ENCODE measurements around the gene PPCDC.
A peak's percentile ranks its signal among the peaks of the same experiment; 100 is the strongest.

Gene PPCDC

DNA sequence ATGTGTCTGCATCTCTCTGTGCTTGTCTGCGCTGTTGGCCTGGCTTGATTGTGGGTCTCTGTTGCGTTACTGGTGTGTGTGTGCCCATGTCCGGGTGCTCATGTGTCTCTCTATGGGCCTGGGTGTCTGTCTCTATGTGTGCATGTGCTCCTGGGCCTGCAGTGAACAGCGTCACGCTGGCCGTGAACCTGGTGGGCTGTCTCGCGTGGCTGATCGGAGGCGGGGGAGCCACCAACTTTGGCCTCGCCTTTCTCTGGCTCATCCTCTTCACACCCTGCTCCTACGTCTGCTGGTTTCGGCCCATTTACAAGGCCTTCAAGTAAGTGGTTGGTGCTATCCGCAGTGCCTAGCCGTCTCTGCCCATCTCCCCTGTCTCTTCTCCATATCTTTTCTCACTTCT is 7.0 kb upstream of the PPCDC start:
- no peak for DNase-seq (ENCODE audit: low spot score)

DNA sequence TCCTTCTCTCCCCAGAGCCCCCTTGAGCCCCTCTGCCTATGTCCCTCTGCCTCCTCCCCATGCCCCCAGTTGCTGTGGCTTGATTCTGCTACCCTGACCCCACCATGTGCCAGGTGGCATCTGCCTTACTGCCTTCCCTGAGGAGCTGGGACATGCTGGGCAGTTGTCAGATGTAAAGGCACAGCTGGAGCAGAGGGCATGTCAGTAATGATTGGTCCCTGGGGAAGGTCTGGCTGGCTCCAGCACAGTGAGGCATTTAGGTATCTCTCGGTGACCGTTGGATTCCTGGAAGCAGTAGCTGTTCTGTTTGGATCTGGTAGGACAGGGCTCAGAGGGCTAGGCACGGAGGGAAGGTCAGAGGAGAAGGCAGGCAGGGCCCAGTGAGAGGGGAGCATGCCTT is 3.5 kb upstream of the PPCDC start:
- DNase-seq (ENCODE audit: low spot score): no peak

DNA sequence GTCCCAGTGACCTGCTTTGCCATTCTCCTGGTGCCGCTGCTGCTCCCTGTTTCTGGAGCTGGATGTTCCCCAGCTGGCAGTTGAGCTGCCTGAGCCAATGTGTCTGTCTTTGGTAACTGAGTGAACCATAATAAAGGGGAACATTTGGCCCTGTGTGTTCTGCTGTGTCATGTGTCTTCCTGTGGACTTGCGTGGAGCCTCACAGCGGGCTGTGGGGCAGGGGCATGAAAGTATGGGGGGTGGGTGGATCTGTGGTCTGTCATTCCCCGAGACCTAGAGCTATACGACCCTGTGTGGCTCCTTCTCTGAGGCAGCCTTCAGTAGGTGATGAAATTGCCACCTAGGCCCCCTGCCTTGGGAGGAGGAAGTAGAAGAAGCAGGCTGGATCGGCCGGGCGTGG is 2.0 kb upstream of the PPCDC start:
- no peak for DNase-seq (ENCODE audit: low spot score)

DNA sequence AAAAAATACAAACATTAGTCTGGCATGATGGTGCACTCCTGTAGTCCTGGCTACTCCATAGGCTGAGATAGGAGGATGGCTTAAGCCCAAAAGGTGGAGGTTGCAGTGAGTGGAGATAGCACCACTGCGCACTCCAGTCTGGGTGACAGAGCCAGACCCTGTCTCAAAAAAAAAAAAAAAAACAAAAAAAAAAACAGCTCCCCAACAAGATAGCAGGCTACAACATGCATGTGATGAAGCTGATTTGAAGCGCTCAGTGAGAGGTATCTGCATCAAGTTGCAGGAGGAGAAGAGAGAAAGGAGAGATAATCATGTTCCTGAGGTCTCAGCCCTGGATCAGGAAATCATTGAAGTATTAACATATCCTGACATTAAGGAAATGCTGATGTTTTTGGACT is 608 bp upstream of the PPCDC start:
- DNase-seq (ENCODE audit: low spot score): peak; percentile 13

DNA sequence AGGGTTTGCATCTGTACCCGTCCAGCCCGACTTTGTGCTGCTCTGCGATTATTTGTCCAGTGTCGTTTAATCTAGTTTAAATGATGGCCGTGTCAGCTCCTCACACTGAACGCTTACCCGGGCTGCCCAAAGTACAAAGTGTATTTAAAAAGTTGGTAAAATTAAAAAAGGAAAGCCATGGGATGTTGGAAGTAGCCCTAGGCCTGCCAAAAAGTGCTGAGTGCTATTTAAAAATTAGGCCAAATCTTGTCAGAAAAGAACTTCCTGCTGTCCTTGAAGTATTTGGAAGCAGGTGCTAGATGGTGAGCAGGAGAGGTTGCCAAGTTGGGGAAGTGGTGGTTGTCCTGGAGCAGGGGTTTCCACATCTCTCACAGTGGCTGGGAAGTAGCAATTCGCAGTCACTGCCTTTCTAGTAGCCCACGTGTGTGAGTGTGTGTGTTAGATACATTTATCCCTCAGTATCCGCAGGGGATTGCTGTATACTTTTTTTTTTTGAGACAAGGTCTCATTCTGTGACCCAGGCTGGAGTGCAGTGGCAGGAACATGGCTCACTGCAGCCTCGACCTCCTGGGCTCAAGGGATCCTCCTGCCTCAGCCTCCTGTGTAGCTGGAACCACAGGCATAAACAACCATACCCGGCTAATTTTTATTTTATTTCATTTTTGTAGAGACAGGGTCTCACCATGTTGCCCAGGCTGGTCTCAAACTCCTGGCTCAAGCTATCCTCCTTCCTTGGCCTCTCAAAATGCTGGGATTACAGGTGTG is 664 bp downstream of the PPCDC start:
- peak; percentile 60 for DNase-seq (ENCODE audit: low spot score)

DNA sequence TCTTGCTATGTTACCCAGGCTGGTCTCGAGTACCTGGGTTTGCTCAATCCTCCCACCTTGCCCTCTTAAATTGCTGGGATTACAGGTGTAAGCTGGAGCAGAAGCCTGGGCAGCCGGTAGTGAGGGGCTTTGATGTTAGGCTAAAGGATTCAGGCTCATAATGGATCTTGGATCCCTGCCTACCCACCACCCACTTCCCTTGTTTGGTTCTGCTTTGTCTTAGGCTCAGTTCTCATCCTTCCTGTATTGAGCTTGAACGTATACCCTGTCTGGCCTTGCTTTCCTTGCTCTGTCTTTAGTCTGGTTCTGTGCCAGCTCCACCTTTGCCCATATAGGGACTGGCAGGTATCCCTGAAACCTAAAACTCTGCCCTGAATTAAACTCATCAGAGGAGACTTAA is 1.7 kb downstream of the PPCDC start:
- no peak for DNase-seq (ENCODE audit: low spot score)

DNA sequence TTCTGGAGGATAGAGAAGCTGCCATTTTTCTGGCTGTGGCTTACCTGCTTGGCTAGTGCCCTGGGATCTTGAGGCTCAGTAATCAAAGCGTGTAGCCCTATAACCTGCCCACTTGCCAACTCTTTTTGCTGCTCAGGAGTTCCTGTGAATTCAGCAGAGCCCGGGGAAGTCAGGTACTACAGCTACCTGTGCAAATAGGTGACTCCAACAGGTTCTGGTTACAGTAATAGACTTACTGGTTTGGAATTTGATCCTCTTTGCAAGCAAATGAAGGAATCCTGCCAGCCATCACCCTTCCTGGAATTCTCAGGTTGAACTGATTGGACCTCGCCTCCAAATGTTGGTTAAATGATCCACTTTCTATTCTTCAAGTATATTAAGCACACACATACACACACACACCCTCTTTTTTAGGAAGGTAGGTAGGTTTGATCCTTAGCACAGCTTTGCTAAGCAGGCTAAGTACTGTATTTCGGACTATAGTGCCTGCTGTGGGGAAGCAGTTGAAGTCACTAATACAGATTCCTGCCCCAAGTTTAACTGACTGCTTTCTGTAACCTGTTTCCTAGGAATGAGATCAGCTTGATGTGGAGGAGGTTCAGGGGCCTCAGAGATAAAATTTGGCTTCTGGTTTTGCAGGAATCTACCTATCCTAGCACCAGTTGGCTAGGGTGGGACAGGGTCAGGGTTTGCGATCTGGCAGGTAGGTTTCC is 2.3 kb downstream of the PPCDC start:
- no peak for DNase-seq (ENCODE audit: low spot score)

DNA sequence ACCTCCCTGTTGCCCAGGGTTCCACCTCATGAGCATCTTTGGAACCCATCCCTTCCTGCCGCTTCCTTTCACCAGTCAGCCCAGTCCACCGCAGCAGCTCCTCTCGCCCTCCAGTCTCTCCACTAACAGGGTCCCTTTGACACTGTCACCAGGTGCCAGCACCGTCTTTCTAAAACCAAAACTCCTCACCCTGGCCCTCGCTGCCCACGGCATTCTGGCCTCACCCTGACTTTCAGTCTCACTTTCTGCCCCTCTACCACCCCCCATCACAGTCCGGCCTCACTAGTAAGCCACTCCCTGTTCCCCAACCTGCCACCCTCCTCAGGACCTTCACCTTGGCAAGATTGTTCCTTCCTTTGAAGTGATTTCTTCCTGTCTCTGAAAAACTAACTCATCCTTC is 4.2 kb downstream of the PPCDC start:
- no peak for DNase-seq (ENCODE audit: low spot score)

DNA sequence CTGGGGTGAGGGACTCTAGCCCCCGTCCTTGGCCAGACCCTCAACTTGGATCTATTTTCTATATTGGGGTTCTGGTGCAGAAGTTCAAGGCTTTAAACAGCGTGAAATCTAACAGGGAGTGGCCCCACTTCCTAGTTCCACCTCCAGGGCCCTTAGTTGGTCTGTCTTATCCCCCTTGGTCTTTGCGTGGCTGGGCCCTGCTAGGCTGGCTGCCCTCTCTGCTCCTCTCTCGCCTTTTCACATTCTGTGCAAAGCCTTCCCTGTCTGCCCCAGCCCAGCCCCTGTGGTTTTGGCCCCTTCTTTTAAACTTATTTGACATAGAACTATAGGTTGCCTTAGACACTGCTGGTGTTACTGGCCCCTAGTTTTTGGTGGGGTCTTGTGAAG is 5.6 kb downstream of the PPCDC start:
- DNase-seq (ENCODE audit: low spot score): no peak

DNA sequence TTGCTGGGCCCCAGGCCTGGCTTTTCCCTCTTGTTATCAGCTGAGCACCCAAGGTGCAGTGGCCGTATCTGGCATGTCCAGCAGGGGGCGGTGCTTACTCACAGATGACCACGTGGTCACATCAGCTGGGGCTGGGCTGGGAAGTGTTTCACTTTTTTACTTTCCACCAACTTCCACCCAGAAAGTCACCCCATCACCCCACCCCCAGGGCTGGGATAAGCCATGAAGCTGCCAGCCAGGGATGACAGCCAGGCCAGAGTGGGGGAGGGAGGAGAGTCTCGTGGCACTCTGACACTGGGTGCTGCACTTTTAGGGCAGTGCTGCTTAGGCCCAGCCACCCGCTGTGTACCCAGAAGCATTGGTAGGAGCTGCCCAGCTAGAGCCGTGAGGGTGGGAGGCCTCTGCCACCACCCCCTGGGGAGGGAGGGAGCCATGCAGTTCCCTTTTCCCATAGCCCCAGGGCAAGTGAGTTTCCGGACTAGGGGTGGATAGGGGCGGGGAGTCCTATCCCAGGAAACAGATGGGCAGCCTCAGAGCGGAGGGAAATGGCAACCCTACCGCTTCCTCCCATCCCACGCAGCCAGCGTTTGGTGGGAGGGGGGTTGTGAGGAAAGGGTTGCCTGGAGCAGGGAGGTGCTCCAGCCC is 6.1 kb downstream of the PPCDC start:
- peak; percentile 73 for DNase-seq (ENCODE audit: low spot score)

DNA sequence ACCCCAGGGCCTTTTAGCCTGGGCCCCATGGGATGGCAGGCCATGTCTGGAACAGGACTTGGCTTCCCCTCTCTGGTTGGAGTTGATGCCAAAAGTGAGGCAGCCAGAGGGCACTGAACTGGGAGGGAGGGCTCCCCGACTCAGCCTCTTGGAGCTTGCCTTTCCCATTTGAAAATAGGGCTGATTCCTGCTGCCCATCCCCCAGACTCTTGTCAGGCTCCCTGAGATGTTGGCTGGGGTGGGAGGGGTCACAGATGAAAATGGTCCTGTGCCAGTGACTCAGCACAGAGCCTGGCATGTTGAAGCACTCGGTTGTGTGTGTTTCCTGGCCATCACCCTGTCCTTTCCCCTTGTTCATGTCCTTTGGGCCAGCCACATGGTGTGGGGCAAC is 6.6 kb downstream of the PPCDC start:
- no peak for DNase-seq (ENCODE audit: low spot score)

DNA sequence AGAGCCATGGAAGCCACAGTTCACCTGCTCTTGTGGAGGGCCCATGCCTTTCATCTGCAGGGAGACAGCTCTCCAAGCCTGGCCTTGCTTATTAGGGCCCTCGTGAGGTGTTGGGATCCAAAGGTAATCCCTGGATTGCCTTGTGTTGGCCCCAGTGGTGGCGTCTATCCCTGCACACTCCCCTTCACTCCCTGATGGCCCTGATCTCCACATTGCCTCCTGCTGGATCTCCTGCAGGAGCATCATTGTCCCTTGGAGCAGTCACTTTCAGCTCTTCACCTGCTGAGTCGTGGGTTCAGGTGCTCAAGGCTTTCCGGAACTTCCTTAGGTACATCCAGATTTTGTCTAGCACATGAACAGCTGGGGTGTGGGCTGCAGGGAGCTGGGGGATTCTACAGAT is 7.0 kb downstream of the PPCDC start:
- DNase-seq (ENCODE audit: low spot score): no peak

DNA sequence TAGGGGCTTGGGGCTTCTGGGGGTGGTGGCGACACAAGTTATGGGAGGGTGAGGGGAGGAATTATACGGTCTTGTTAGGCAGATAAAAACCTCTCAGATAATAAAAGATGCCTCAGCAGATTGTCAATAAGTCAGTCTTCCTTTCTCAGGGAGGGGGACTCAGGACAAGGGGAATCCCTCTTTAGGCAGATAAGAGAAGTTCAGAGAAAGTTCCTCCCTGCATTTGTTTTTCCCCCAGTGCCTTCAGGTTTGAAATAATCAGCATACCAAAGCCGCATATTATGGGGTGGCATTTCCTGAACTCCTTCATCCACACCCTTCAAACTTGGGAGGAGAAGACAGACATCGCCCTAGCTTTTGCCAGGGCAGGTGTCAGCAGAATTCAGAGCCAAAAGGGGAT is 8.5 kb downstream of the PPCDC start:
- DNase-seq (ENCODE audit: low spot score): no peak

DNA sequence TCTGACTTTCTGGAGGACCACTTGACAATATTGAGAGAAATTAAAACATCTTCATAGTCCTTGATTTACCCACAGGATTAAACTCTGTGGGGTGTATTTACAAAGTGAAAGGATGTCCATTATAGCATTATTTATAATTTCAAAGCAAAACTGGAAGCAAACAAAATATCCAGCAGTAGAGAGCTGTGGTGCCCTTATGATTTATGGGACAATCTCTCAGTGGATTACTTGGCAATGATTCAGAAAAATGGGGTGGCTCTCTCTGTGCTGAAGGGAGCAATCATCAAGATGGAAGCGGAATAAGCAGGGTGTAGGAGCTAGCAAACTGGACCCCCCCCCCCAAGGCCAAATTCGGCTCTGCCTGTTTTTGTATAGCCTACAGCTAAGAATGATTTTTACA is 9.0 kb downstream of the PPCDC start:
- no peak for DNase-seq (ENCODE audit: low spot score)

DNA sequence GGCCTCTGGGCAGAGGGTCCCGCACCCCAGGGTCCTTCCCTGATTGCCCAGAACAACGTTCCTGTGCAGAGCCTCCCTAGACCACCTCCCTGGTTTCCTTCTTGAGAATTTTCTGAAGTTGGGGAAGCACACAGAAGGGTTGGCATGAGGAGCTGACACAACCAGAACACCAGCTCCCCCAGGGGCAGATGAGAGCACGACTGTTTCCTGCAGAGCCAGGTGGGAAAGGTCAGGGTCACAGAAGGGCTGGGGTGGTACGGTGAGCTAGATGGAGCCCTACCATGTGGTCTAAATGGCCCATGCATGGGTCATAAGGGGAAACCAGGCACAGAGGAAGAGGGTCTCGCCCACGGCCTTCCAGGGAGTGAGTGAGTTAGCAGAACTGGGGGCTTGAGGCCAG is 10.4 kb downstream of the PPCDC start:
- DNase-seq (ENCODE audit: low spot score): no peak

DNA sequence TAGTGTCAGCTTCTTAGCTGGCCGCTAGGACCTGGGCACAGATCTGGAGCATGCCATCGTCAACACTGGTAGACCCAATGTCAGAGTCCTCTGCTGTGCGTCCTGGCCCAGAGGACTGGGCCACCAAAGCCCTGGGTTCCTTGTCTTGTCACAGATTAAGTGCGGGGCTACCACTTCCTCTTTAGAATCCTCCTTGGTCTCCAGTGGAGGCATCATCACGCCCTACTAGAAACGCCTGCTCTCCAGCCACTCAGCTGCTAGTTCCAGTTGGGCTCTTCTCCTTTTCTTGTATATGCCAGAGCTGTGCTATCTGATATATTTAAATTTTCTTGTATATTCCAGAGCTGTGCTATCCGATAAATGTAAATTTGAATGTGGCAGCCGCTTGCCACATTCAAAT is 11.2 kb downstream of the PPCDC start:
- no peak for DNase-seq (ENCODE audit: low spot score)

DNA sequence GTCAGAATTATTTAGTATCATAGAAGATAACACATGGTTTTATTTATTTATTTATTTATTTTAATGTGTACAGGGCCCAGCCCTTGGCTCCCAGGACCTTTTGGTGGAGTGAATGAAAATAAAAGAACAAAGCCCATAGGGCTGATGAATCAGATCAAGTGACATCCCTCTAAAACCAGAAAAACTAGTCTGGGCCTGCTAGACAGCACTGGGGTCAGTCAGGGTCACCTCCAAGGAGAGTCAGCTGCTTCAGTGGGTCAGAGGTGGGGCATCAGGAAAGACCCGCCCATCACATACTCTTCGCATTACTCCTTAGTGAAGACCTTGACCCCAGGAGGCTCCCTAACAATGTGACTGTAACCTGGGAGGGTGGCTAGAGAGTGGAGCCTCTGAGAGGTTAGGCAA is 12.8 kb downstream of the PPCDC start:
- peak; percentile 27 for DNase-seq (ENCODE audit: low spot score)

DNA sequence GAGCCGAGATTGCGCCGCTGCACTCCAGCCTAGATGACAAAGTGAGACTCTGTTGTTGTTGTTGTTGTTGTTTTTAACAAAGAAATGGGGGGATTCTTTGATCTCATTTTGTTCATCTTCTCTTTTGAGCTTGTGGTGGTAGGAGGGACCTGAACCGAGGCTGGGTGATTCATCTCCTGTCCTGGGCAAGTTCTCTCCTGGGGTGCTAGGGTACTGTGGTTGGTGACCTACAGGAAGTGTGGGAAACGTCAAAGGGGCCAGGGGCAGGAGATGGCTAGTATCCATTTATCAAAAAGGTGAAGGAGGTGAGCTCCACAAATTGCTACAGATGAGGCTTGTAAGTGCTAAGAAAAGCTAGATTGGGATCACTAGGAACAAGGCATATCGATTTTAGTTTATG is 14.3 kb downstream of the PPCDC start:
- DNase-seq (ENCODE audit: low spot score): no peak

DNA sequence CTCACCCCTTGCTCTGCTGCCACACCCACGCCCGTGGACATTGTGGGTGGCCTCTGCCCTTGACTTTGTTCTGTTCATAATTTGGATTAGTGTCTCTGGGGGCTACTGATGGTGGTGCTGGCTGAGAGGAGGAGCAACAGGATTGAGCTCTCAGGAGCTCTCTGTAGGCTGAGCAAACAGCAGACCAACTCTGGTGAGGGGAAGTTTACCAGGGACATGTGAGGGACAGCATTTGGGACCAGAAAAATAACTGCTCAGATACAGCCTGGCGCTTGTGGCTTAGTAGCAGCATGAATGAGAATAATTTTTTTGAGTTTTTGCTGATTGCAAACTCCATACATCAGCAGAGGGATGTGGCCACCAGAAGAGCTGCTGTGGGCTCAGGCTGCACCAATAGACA is 14.8 kb downstream of the PPCDC start:
- DNase-seq (ENCODE audit: low spot score): no peak

DNA sequence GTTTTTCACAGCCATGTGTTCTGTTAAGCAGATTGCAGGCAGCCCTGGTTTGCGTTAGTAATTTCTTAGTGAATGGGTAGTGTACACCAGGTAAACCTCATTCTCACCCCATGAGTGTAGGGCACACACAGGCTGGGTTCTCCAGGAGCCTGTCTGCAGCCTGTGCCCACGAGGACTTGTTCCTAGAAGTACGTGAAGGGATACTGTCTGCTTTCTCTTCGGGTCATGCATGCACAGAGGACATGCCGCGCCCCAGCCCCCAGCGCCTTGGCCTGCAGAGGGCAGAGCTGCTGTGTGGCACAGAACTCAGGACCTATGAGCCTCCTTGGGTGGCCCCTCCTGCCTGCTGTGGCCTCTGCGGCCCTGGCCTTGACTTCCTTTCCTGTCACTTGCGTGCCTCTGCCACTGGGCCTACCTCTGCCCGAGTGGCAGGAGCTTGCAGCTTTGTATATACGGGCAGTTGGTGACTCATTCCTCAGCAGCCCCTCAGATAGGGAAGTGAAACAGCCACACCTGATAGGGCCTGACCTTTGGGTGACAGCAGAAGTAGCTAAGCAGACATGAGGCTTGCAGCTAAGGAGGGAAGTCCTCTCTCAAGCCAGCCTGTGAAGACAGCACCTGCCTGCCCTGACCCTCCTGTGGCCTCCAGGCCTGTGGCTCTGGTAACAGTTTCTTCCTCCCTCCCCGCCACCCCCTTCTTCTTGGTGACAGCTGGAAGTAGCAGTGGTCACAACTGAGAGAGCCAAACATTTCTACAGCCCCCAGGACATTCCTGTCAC is 19.5 kb downstream of the PPCDC start:
- no peak for DNase-seq (ENCODE audit: low spot score)

DNA sequence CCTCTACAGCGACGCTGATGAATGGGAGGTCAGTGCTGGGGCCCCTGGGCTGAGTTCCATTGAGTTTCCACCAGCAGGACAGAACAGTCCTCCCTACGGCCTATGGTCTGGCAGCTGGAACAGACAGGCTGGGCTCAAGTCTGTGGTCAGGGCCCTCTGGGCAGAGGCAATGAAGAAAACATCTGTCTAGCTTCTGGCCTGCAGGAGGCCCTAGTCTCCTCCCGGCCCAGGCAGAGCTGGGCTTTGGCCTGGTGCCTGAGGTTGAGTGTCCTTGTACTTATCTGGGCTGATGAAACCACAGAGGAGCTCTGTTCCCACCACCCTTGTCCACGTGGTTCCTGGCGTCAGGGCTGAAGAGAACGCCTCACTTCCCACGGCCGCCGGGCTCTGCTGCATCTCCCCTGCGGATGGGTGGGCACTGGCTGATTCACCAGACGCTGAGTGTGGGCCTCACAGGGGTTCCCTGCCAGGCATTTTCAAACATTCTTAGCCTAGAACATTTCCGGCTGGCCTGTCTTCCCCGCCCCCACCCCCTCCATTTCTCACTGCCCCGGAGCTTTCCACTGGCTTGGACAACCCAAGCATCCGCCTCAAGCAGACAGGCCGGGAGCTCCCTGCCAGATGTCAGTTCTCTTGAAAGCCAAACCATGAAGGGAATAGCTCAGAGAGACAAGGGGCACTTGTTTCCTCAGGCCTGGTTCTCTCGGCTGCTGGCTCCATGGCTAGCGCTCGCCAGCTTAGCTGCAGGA is 20.3 kb downstream of the PPCDC start:
- no peak for DNase-seq (ENCODE audit: low spot score)

Data from RKO (cell line).